ENCODE results near the gene GAGE1.
"Not testable (repeated sequence)": the region's sequence is repeated elsewhere in the genome, so short reads cannot be mapped to it uniquely, and the experiment has no call there.

DNA sequence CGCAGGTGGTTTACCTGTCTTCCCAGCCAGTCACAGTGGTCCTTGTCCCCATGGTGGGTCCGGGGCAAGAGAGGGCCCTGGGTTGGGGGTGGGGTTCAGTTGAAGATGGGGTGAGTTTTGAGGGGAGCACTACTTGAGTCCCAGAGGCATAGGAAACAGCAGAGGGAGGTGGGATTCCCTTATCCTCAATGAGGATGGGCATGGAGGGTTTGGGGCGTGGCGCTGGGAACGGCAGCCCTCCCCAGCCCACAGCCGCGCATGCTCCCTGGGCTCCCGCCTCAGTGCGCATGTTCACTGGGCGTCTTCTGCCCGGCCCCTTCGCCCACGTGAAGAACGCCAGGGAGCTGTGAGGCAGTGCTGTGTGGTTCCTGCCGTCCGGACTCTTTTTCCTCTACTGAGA, 19.2 kb upstream of the GAGE1 start, which contains the start of gene GAGE12H:
- TF ChIP-seq, protein P1, sequence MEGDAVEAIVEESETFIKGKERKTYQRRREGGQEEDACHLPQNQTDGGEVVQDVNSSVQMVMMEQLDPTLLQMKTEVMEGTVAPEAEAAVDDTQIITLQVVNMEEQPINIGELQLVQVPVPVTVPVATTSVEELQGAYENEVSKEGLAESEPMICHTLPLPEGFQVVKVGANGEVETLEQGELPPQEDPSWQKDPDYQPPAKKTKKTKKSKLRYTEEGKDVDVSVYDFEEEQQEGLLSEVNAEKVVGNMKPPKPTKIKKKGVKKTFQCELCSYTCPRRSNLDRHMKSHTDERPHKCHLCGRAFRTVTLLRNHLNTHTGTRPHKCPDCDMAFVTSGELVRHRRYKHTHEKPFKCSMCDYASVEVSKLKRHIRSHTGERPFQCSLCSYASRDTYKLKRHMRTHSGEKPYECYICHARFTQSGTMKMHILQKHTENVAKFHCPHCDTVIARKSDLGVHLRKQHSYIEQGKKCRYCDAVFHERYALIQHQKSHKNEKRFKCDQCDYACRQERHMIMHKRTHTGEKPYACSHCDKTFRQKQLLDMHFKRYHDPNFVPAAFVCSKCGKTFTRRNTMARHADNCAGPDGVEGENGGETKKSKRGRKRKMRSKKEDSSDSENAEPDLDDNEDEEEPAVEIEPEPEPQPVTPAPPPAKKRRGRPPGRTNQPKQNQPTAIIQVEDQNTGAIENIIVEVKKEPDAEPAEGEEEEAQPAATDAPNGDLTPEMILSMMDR (IDR thresholded peaks at IDR 0.05), result not testable (repeated sequence)
- not testable (repeated sequence) for TF ChIP-seq POLR2A, EP300 (IDR thresholded peaks at IDR 0.05)

Measured in tibial nerve (tissue), 4 donors.